Activated CD8-positive, alpha-beta memory T cell treated with anti-CD3 and anti-CD28 coated beads for 24 hours (primary cell): ENCODE measurements around the gene DESI1.

Experiments
- DNase-seq: peaks from one replicate; pipeline ENCODE4 v3.0.0-alpha.2; 2020

The DESI1 gene

GRCh38 chr22:41555325-41555982 is 65.4 kb downstream of the DESI1 start:
- no peak for DNase-seq

DNA sequence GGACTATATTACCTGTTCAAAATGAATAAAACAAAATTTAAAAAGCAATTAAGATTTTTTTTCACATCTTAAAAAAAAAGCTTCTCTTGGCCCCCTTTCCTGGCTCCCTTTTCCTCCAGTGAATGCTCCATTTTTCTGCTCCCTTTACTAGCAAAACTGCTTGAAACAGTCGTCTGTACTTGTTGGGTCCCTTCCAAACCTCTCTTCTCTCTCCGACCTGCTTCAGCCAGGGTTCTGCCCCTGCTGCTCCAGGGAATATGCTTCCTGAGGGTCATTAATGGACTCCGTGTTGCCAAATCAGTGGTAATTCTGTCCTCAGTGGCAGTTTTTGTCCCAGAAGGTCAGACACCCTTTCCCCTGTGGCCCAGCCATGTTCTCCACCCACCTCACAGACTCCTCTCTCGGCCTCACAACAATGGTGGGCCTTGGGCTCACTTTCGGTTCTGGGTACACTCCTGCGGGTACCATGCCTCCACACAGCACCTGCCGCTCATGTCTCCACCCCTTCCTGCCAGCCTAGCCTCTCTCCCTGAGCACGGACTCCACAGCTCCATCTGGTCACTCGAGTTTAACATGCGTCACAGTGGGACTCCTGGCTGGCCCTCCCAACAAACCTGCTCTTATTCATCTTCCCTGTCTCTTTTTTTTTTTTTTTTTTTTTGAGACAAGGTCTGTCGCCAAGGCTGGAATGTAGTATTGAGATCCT is 68.8 kb downstream of the DESI1 start:
- DNase-seq, result no peak

- no peak for DNase-seq
Observed at GRCh38 chr22:41550952-41551491, 69.8 kb downstream of the DESI1 start.

DNA sequence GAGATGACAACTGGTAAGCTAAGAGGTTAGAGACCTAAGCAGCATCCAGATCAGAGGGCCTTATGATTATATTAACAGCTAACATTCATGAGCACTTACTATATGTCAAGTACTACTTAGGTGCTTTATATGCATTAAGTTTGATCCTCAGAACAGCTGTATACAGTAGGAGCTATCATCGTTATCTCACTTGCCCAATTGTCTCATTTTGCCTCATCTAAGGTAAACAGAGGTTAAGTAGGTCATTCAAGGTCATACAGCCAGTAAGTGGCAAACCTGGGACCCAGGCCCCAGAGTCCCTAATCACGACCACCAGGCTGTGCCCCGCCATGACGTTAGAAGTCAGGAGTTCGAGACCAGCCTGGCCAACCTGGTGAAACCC is 72.0 kb downstream of the DESI1 start:
- no peak for DNase-seq
